D721Med (cell line): ENCODE measurements around the gene FAM20C.

Experiments
- DNase-seq: peaks from one replicate; pipeline ENCODE4 v3.0.0; 2011; ENCODE audit warnings: low spot score; ENCODE audit not compliant: insufficient read length
- FAIRE-seq: peaks from 2 replicates; lab custom pipeline; 2011; peaks lifted over from hg19 to GRCh38; lab: Jason Lieb, UNC
- CTCF ChIP-seq: IDR thresholded peaks from 2 replicates; pipeline ENCODE4 v1.5.1; 2012; ENCODE audit warnings: mild to moderate bottlenecking, control low read depth; ENCODE audit not compliant: insufficient read depth; ENCODE audit errors: missing control alignments

The FAM20C gene

GRCh38 chr7:232410-233248 is 40.3 kb downstream of the FAM20C start:
- FAIRE-seq = no peak
- TF ChIP-seq CTCF = no peak
- no peak for DNase-seq

- TF ChIP-seq CTCF = no peak
- FAIRE-seq (no peak), DNase-seq (no peak)
These were observed 41.1 kb downstream of the FAM20C start for GRCh38 chr7:233249-234035.

DNA sequence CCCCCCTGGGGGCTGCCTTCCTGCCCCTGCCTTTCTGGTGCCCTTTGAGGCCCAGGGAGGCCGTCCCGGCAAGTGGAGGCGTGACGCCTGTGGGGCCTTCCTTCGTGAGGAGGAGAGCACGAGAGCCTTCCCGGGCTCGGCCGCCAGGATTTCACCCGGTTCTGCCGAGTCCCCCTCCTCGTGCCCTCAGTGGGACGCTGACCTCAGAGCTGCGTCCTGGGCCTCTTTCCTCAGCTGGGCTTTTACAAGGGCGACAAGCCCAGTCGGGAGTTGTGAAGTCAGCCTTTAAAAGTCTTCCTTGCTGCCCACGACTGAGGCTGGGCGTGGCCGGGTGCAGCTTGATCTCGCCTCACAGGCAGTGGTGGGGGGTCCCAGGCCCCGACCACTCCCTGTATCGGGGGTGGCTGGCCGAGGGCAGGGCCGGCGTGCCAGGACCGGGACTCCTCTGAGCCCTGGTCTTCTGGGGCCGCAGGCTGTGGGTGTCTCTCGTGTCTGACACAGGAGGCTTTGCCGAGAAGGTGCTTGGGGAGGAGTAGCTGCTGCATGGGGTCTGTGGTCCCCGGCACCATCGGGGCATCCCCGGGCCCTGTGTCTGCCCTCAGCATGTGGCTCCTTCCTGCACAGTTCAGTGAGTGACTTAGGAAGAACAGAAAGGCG is 41.8 kb downstream of the FAM20C start:
- FAIRE-seq = no peak
- TF ChIP-seq CTCF = no peak
- DNase-seq = no peak

DNA sequence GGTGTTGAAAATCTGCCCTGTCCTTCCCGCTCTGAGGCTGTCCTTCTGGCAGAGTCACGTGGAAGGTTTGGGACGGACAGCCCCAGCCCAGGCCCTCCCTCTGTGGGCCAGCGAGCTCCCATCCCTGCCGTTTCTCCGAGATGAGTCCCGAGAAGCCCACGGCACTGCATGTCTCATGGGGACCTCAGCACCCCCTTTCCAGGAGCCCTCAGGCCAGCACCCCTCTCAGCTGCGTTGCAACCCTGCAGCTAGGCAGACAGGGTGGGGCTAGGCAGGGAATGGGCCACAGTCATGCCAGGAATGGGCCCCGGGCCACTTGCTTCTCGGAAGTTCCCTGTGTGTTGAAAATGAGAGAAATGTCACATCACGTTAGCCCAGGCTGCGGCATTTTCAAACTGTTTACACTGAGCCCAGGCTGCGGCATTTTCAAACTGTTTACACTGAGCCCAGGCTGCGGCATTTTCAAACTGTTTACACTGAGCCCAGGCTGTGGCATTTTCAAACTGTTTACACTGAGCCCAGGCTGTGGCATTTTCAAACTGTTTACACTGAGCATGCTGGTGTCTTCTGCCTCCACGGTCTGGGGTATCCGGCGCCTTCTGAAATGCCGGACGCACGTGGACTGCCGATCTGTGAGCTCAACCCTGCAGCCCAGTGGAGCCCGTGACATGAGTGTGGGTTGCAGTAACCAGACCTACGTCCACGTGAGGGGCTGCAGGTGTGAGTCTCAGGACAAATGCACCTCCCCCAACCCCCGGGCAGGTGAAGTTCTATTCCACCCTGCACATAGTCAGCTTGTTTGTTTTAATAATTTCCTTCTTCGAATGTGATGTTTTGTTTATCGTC is 42.6 kb downstream of the FAM20C start:
- DNase-seq (no peak), FAIRE-seq (no peak)
- TF ChIP-seq CTCF = no peak

DNA sequence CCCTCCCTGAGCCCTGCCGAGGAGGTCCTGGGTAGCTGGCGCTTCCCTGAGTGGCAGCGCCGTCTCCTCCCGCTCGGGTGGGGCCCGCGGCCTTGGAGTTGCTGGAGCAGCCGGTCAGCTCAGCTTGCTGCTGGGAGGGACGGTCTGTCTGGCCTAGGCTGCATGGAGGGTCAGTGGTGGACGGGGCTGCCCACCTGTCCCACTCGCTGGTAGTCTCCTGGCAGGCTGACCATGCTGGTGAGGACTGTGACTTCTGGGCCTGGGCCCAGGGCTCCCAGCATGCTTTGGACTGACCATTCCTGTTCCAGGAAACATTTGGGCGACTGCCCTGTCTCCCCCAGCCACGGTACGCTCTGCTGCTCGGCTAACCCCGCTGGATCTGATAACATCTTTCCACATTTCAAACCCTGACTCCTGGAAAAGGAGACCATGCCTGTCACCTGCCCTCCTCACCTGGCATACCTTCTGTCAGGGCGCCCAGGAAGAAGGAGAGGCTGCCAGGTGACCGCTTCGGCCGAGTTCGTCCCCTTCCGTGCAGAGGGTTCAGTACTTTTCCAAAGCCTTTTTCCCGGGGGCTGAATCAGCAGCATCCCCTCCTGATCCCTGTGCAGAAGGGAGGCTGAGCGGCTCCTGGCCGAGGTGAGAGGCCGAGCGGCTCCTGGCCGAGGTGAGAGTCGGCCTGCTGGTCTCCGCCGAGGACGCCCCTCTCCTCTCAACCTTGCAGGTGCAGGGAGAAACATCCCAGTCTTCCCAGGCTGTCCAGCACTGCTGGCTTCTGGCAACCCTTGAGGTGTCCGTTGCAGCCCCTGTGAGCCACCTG is 43.4 kb downstream of the FAM20C start:
- DNase-seq (no peak), FAIRE-seq (no peak)
- TF ChIP-seq CTCF = no peak

DNA sequence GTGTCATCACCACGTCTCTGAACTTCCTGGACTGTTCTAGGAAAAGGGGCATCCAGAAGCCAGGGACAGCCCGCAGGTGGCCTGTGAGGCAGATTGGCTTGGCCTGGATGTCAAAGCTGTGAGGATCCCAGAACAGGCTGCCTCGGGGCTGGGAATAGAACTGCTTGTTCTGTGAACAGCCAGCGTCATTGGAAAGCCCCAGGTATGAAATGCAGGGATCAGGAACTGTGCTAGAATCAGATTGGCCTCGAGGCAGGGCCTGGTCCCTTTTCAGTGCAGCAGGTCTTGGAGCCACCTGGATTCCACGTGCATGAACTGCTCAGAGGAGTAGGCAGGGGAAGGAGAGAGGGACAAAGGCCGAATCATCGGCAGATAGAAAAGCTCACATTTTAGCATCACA is 44.6 kb downstream of the FAM20C start:
- no peak for TF ChIP-seq CTCF
- no peak for DNase-seq
- no peak for FAIRE-seq
